Neural cell (in vitro differentiated cells): ENCODE data around the gene NUP62. TPM values are rescaled to one million over a fixed set of nuclear protein-coding genes. Genes with fewer than 3 reads are reported as not detected.
"Not testable (repeated sequence)": the region's sequence is repeated elsewhere in the genome, so short reads cannot be mapped to it uniquely, and the experiment has no call there.

Source experiments
- H2AFZ ChIP-seq: fragments of 200-600, 300-800 bp; sonication (generic), shearing (Covaris generic); 2 replicates; pipeline ENCODE4 v1.6.0; 2014; ENCODE audit warnings: low read depth, mild to moderate bottlenecking, antibody characterized with exemption, low read length, moderate library complexity
- H3F3A ChIP-seq: fragments of 200-600 bp; shearing (Covaris generic); 2 replicates; pipeline ENCODE4 v1.6.1; 2016; ENCODE audit warnings: mild to moderate bottlenecking, moderate library complexity, mixed read lengths, antibody characterized with exemption, low read length; ENCODE audit not compliant: insufficient read depth, poor library complexity, severe bottlenecking
- H3K27ac ChIP-seq: fragments of 200-600, 300-800 bp; sonication (generic), shearing (Covaris generic); 2 replicates; pipeline ENCODE4 v1.5.1; 2014; ENCODE audit warnings: mild to moderate bottlenecking, low read length, moderate library complexity
- H3K27me3 ChIP-seq: fragments of 300-800, 200-600 bp; sonication (generic), shearing (Covaris generic); 2 replicates; pipeline ENCODE4 v1.6.0; 2014; ENCODE audit warnings: mild to moderate bottlenecking, low read depth, low read length, moderate library complexity; ENCODE audit not compliant: insufficient read depth
- H3K36me3 ChIP-seq: fragments of 300-800, 200-600 bp; sonication (generic), shearing (Covaris generic); 2 replicates; pipeline ENCODE4 v1.5.1; 2014; ENCODE audit warnings: mild to moderate bottlenecking, antibody characterized with exemption, low read length, moderate library complexity; ENCODE audit not compliant: insufficient read depth
- H3K4me2 ChIP-seq: fragments of 300-800, 200-600 bp; sonication (generic), shearing (Covaris generic); 2 replicates; pipeline ENCODE4 v1.6.0; 2014; ENCODE audit warnings: mild to moderate bottlenecking, low read length
- H3K4me3 ChIP-seq: fragments of 300-800, 200-600 bp; sonication (generic), shearing (Covaris generic); 2 replicates; pipeline ENCODE4 v1.5.1; 2014; ENCODE audit warnings: mild to moderate bottlenecking, low read length, moderate library complexity
- H3K79me2 ChIP-seq: fragments of 200-600 bp; shearing (Covaris generic); replicated peaks from 2 replicates; pipeline ENCODE4 v1.6.0; 2014; ENCODE audit warnings: mild to moderate bottlenecking, low read length, moderate library complexity; ENCODE audit not compliant: insufficient read depth
- H3K9ac ChIP-seq: fragments of 300-800, 200-600 bp; sonication (generic), shearing (Covaris generic); 2 replicates; pipeline ENCODE4 v1.6.1; 2016; ENCODE audit warnings: mild to moderate bottlenecking, low read length, mixed read lengths
- H3K9me2 ChIP-seq: fragments of 200-600 bp; shearing (Covaris generic); 2 replicates; pipeline ENCODE4 v1.6.1; 2016; ENCODE audit warnings: mild to moderate bottlenecking, low read length, mixed read lengths; ENCODE audit not compliant: insufficient read depth
- H3K9me3 ChIP-seq: fragments of 200-600, 300-800 bp; sonication (generic), shearing (Covaris generic); 2 replicates; pipeline ENCODE4 v1.6.1; 2016; ENCODE audit warnings: mild to moderate bottlenecking, mixed run types, low read length, moderate library complexity, mixed read lengths
- H4K20me1 ChIP-seq: fragments of 200-600 bp; shearing (Covaris generic); 2 replicates; pipeline ENCODE4 v1.6.1; 2016; ENCODE audit warnings: mild to moderate bottlenecking, mixed run types; ENCODE audit not compliant: insufficient read depth
- EP300 ChIP-seq: fragments of 450-650 bp; conservative IDR thresholded peaks from 2 replicates; pipeline ENCODE4 v1.6.1; 2014; ENCODE audit warnings: antibody characterized with exemption, mild to moderate bottlenecking, moderate library complexity; ENCODE audit not compliant: poor library complexity, severe bottlenecking
- EZH2 ChIP-seq: fragments of 200-600, 300-800 bp; shearing (Covaris generic), sonication (generic); IDR thresholded peaks from 2 replicates; pipeline ENCODE4 v1.6.1; 2014; ENCODE audit warnings: antibody characterized with exemption, low read length, borderline replicate concordance, mild to moderate bottlenecking; ENCODE audit not compliant: insufficient read depth, poor library complexity, severe bottlenecking
- MXI1 ChIP-seq: fragments of 450-650 bp; conservative IDR thresholded peaks from 2 replicates; pipeline ENCODE4 v1.6.1; 2014; ENCODE audit warnings: antibody characterized with exemption, mild to moderate bottlenecking; ENCODE audit not compliant: poor library complexity, severe bottlenecking
- POLR2AphosphoS5 ChIP-seq: IDR thresholded peaks from 2 replicates; pipeline ENCODE4 v1.6.1; 2012
- RAD21 ChIP-seq: fragments of 450-650 bp; conservative IDR thresholded peaks from 2 replicates; pipeline ENCODE4 v1.6.1; 2014; ENCODE audit warnings: antibody characterized with exemption, mild to moderate bottlenecking, moderate library complexity
- SMC3 ChIP-seq: fragments of 450-650 bp; conservative IDR thresholded peaks from 2 replicates; pipeline ENCODE4 v1.6.1; 2014; ENCODE audit warnings: antibody characterized with exemption, mild to moderate bottlenecking, moderate library complexity; ENCODE audit not compliant: poor library complexity
- TAF1 ChIP-seq: IDR thresholded peaks from 2 replicates; pipeline ENCODE4 v1.6.1; 2012; ENCODE audit warnings: low read depth
- polyA plus RNA-seq: library from polyadenylated mRNA; depleted of rRNA; stranded (reverse); fragments of >200 nt; gene quantifications from 2 replicates; pipeline ENCODE4 v1.2.3, GENCODE V29; 2014
- TF ChIP-seq, protein P1 (sequence below): IDR thresholded peaks from 2 replicates; pipeline ENCODE4 v1.6.1; 2012; ENCODE audit warnings: borderline replicate concordance
- TF ChIP-seq, protein P2 (sequence below): fragments of 450-650 bp; IDR thresholded peaks from 2 replicates; pipeline ENCODE4 v1.5.1; 2014; ENCODE audit warnings: antibody characterized with exemption, mild to moderate bottlenecking, moderate library complexity; ENCODE audit not compliant: poor library complexity, severe bottlenecking

NUP62 gene
- polyA plus RNA-seq, 1 donor from 2014 or later, result 24.9 TPM

DNA sequence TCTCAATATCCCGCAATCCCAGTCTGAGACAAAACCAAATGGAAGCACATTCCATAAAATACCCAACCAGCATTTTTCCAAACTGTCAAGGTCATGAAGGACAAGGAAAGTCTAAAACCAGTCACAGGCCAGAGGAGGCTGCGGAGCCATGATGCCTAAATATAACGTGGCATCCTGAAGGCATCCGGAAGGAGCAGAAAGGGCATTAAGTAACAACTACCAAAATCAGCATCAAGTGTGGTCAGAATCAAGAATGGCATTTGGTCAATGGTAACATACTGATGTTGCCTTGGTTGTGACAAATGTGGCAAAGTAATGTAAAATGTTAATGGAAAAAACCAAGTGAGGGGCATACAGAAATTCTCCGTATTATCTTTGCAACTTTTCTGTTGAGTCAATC lies 3.8 kb downstream of the NUP62 start:
- no peaks in the 10 kb centered on the region for H3F3A ChIP-seq
- H2AFZ ChIP-seq, result no peak overlapping the region
- H3K9me2 ChIP-seq, result no peaks in the 10 kb centered on the region
- H3K4me2 ChIP-seq, result no peak overlapping the region
- H3K9ac ChIP-seq, result no peak overlapping the region
- H3K9me3 ChIP-seq, result no peaks in the 10 kb centered on the region
- no peaks in the 10 kb centered on the region for H4K20me1 ChIP-seq
- H3K79me2 ChIP-seq, result peaks cover 73% of the 10 kb centered on the region
- no peak for TF ChIP-seq EP300
- TF ChIP-seq, protein P1, sequence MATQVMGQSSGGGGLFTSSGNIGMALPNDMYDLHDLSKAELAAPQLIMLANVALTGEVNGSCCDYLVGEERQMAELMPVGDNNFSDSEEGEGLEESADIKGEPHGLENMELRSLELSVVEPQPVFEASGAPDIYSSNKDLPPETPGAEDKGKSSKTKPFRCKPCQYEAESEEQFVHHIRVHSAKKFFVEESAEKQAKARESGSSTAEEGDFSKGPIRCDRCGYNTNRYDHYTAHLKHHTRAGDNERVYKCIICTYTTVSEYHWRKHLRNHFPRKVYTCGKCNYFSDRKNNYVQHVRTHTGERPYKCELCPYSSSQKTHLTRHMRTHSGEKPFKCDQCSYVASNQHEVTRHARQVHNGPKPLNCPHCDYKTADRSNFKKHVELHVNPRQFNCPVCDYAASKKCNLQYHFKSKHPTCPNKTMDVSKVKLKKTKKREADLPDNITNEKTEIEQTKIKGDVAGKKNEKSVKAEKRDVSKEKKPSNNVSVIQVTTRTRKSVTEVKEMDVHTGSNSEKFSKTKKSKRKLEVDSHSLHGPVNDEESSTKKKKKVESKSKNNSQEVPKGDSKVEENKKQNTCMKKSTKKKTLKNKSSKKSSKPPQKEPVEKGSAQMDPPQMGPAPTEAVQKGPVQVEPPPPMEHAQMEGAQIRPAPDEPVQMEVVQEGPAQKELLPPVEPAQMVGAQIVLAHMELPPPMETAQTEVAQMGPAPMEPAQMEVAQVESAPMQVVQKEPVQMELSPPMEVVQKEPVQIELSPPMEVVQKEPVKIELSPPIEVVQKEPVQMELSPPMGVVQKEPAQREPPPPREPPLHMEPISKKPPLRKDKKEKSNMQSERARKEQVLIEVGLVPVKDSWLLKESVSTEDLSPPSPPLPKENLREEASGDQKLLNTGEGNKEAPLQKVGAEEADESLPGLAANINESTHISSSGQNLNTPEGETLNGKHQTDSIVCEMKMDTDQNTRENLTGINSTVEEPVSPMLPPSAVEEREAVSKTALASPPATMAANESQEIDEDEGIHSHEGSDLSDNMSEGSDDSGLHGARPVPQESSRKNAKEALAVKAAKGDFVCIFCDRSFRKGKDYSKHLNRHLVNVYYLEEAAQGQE, result no peak
- no peak for TF ChIP-seq MXI1
- no peak for TF ChIP-seq EZH2
- TF ChIP-seq TAF1, result no peak
- no peak for TF ChIP-seq RAD21
- no peak for TF ChIP-seq SMC3
- TF ChIP-seq, protein P2, sequence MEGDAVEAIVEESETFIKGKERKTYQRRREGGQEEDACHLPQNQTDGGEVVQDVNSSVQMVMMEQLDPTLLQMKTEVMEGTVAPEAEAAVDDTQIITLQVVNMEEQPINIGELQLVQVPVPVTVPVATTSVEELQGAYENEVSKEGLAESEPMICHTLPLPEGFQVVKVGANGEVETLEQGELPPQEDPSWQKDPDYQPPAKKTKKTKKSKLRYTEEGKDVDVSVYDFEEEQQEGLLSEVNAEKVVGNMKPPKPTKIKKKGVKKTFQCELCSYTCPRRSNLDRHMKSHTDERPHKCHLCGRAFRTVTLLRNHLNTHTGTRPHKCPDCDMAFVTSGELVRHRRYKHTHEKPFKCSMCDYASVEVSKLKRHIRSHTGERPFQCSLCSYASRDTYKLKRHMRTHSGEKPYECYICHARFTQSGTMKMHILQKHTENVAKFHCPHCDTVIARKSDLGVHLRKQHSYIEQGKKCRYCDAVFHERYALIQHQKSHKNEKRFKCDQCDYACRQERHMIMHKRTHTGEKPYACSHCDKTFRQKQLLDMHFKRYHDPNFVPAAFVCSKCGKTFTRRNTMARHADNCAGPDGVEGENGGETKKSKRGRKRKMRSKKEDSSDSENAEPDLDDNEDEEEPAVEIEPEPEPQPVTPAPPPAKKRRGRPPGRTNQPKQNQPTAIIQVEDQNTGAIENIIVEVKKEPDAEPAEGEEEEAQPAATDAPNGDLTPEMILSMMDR, result no peak
- no peak for TF ChIP-seq POLR2AphosphoS5
- no peaks in the 10 kb centered on the region for H3K27me3 ChIP-seq
- H3K4me3 ChIP-seq, result no peak overlapping the region
- H3K27ac ChIP-seq, result no peak overlapping the region
- H3K36me3 ChIP-seq, result no peaks in the 10 kb centered on the region

DNA sequence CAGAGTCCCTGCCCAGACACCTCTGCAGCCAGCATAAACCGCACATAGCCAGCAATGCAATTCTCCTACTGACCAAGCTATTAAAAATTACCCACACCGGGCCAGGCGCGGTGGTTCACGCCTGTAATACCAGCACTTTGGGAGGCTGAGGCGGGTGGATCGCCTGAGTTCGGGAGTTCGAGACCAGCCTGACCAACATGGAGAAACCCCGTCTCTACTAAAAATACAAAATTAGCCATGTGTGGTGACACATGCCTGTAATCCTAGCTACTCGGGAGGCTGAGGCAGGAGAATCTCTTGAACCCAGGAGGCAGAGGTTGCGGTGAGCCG lies 4.5 kb downstream of the NUP62 start:
- not testable (repeated sequence) for H3F3A ChIP-seq, H3K27me3 ChIP-seq, H3K4me2 ChIP-seq, H2AFZ ChIP-seq, H3K9me3 ChIP-seq, H3K9me2 ChIP-seq, H4K20me1 ChIP-seq, H3K9ac ChIP-seq, H3K4me3 ChIP-seq, H3K36me3 ChIP-seq, H3K27ac ChIP-seq
- H3K79me2 ChIP-seq, result peaks cover 76% of the 10 kb centered on the region
